H1 (cell line): ENCODE measurements around the gene CLCA1. TPM values are rescaled to one million over a fixed set of nuclear protein-coding genes. Genes with fewer than 3 reads are reported as not detected.

Source experiments
- CTCF ChIA-PET: fragments of 300-600 bp; sonication (Branson Sonifier 250); formaldehyde crosslinking; loops from one replicate; lab custom pipeline; 2021; ENCODE audit not compliant: partially characterized antibody; lab: Charles Lee
- POLR2A ChIA-PET: fragments of 300-600 bp; sonication (Branson Sonifier 250); formaldehyde crosslinking; loops from one replicate; lab custom pipeline; 2021; ENCODE audit warnings: inconsistent platforms; ENCODE audit not compliant: partially characterized antibody; lab: Charles Lee
- DNase-seq, 2 experiments: peaks; one replicate each; pipeline versions ENCODE4 v3.0.0 to v3.0.0-alpha.2; 2010 to 2022; ENCODE audit warnings: low spot score in 2 of 2, low read depth in 1 of 2, mixed read lengths in 1 of 2
- FAIRE-seq: peaks from 2 replicates; lab custom pipeline; 2011; peaks lifted over from hg19 to GRCh38; lab: Jason Lieb, UNC
- H2AFZ ChIP-seq: 2 replicates; pipeline ENCODE4 v1.8.1; 2012; ENCODE audit warnings: low read length, inconsistent platforms
- H2AK5ac ChIP-seq: 2 replicates; pipeline ENCODE4 v1.6.1; 2013; ENCODE audit warnings: low read depth, low read length
- H2BK120ac ChIP-seq: replicated peaks from 2 replicates; pipeline ENCODE3; 2013; ENCODE audit warnings: low read depth, low read length, inconsistent platforms
- H2BK12ac ChIP-seq: 2 replicates; pipeline ENCODE4 v1.6.1; 2013; ENCODE audit warnings: low read depth, low read length
- H2BK15ac ChIP-seq: 2 replicates; pipeline ENCODE4 v1.6.1; 2013; ENCODE audit warnings: low read length
- H2BK20ac ChIP-seq: 2 replicates; pipeline ENCODE4 v1.6.1; 2013; ENCODE audit warnings: low read length
- H2BK5ac ChIP-seq: 2 replicates; pipeline ENCODE4 v1.6.1; 2013; ENCODE audit warnings: low read depth, low read length
- H3K14ac ChIP-seq: 2 replicates; pipeline ENCODE4 v1.6.1; 2013; ENCODE audit warnings: inconsistent platforms; ENCODE audit not compliant: insufficient read length
- H3K18ac ChIP-seq: 2 replicates; pipeline ENCODE4 v1.6.1; 2013; ENCODE audit warnings: low read length; ENCODE audit errors: extremely low read depth
- H3K23ac ChIP-seq: 2 replicates; pipeline ENCODE4 v1.6.1; 2013; ENCODE audit warnings: inconsistent platforms; ENCODE audit not compliant: insufficient read length
- H3K23me2 ChIP-seq: 2 replicates; pipeline ENCODE4 v1.6.1; 2013; ENCODE audit warnings: low read depth, low read length
- H3K27ac ChIP-seq: 2 replicates; pipeline ENCODE4 v1.6.1; 2011; ENCODE audit warnings: low read depth, low read length, inconsistent platforms
- H3K27me3 ChIP-seq, 4 experiments: replicated peaks in 1 of 4; 1 replicate in 1 of 4; 2 replicates in 3 of 4; pipeline versions ENCODE4 v1.6.1 to v1.8.1; 2011 to 2013; ENCODE audit warnings: low read length in 3 of 4, mild to moderate bottlenecking in 3 of 4, inconsistent platforms in 2 of 4, mixed read lengths in 2 of 4, moderate library complexity in 1 of 4; ENCODE audit not compliant: control insufficient read depth in 3 of 4, insufficient read depth in 3 of 4; ENCODE audit errors: extremely low read depth in 1 of 4
- H3K36me3 ChIP-seq, 4 experiments: 2 replicates each; pipeline versions ENCODE4 v1.6.1 to v1.8.1; 2011 to 2013; ENCODE audit warnings: mild to moderate bottlenecking in 4 of 4, low read length in 3 of 4, moderate library complexity in 2 of 4, control low read depth in 1 of 4, inconsistent platforms in 1 of 4; ENCODE audit not compliant: insufficient read depth in 4 of 4, control insufficient read depth in 2 of 4
- H3K4ac ChIP-seq: replicated peaks from 2 replicates; pipeline ENCODE3; 2013; ENCODE audit warnings: low read length, low read depth, mixed read lengths, inconsistent platforms; ENCODE audit not compliant: insufficient read length
- H3K4me1 ChIP-seq, 4 experiments: replicated peaks in 1 of 4; 1 replicate in 1 of 4; 2 replicates in 3 of 4; pipeline versions ENCODE4 v1.6.1 to v1.8.1; 2011 to 2013; ENCODE audit warnings: low read length in 3 of 4, inconsistent platforms in 2 of 4, mixed read lengths in 1 of 4; ENCODE audit not compliant: insufficient read depth in 4 of 4, control insufficient read depth in 3 of 4
- H3K4me2 ChIP-seq, 2 experiments: 2 replicates each; pipeline versions ENCODE4 v1.6.1 to v1.8.1; 2011 to 2013; ENCODE audit warnings: low read depth in 2 of 2, low read length in 2 of 2, control low read depth in 1 of 2, inconsistent platforms in 1 of 2, mild to moderate bottlenecking in 1 of 2; ENCODE audit not compliant: insufficient read depth in 1 of 2
- H3K4me3 ChIP-seq, 4 experiments: fragments of 200-600, 300-600 bp in 1 of 4; sonication (generic), shearing (Covaris generic), sonication (Bioruptor Twin) in 1 of 4; 2 replicates each; pipeline versions ENCODE4 v1.5.1 to v1.8.1; 2011 to 2016; ENCODE audit warnings: low read length in 4 of 4, low read depth in 3 of 4, control low read depth in 2 of 4, inconsistent platforms in 2 of 4, mild to moderate bottlenecking in 2 of 4, mixed read lengths in 1 of 4, moderate library complexity in 1 of 4; ENCODE audit not compliant: insufficient read depth in 2 of 4; ENCODE audit errors: extremely low read depth in 1 of 4
- H3K56ac ChIP-seq: replicated peaks from 2 replicates; pipeline ENCODE3; 2013; ENCODE audit warnings: low read depth, mild to moderate bottlenecking, mixed read lengths, low read length, inconsistent platforms; ENCODE audit not compliant: insufficient read length
- H3K79me1 ChIP-seq: 2 replicates; pipeline ENCODE4 v1.6.1; 2013; ENCODE audit warnings: low read depth, low read length, control low read depth
- H3K79me2 ChIP-seq, 2 experiments: 2 replicates each; pipeline versions ENCODE4 v1.6.1 to v1.8.1; 2012 to 2013; ENCODE audit warnings: low read length in 2 of 2, mild to moderate bottlenecking in 2 of 2, inconsistent platforms in 1 of 2; ENCODE audit not compliant: insufficient read depth in 2 of 2, control insufficient read depth in 1 of 2
- H3K9ac ChIP-seq, 4 experiments: replicated peaks in 1 of 4; 1 replicate in 1 of 4; 2 replicates in 3 of 4; pipeline versions ENCODE4 v1.6.1 to v1.8.1; 2011 to 2013; ENCODE audit warnings: low read depth in 3 of 4, low read length in 3 of 4, control low read depth in 2 of 4, mild to moderate bottlenecking in 2 of 4, moderate library complexity in 2 of 4, inconsistent platforms in 1 of 4; ENCODE audit errors: extremely low read depth in 1 of 4
- H3K9me3 ChIP-seq, 2 experiments: 2 replicates each; pipeline versions ENCODE4 v1.6.1 to v1.8.1; 2012 to 2013; ENCODE audit warnings: mild to moderate bottlenecking in 2 of 2, moderate library complexity in 2 of 2, control low read depth in 1 of 2, inconsistent platforms in 1 of 2, low read depth in 1 of 2, low read length in 1 of 2, mixed read lengths in 1 of 2; ENCODE audit not compliant: insufficient read depth in 2 of 2
- H4K20me1 ChIP-seq, 2 experiments: replicated peaks in 1 of 2; 2 replicates each; pipeline versions ENCODE3 to v1.8.1; 2011 to 2013; ENCODE audit warnings: inconsistent platforms in 2 of 2, low read length in 2 of 2, mild to moderate bottlenecking in 1 of 2; ENCODE audit not compliant: insufficient read depth in 2 of 2, control insufficient read depth in 1 of 2
- H4K5ac ChIP-seq: 2 replicates; pipeline ENCODE4 v1.6.1; 2013; ENCODE audit warnings: low read length, low read depth, mixed read lengths, inconsistent platforms; ENCODE audit not compliant: insufficient read length
- H4K8ac ChIP-seq: 2 replicates; pipeline ENCODE4 v1.8.0; 2013; ENCODE audit warnings: mild to moderate bottlenecking, moderate library complexity, low read length, inconsistent platforms; ENCODE audit not compliant: insufficient read depth; ENCODE audit errors: extremely low read depth
- H4K91ac ChIP-seq: replicated peaks from 2 replicates; pipeline ENCODE3; 2013; ENCODE audit warnings: low read length, mixed read lengths, inconsistent platforms; ENCODE audit not compliant: insufficient read length
- PHF8 ChIP-seq: fragments of 200-600 bp; sonication (generic); conservative IDR thresholded peaks from 2 replicates; pipeline ENCODE4 v1.7.1; 2012; ENCODE audit warnings: low read depth, mild to moderate bottlenecking, inconsistent platforms, low read length, moderate library complexity
- RAD21 ChIP-seq, 2 experiments: IDR thresholded peaks in 1 of 2; conservative IDR thresholded peaks in 1 of 2; 2 replicates each; pipeline ENCODE4 v1.6.1; 2011; ENCODE audit warnings: low read depth in 2 of 2, low read length in 2 of 2, improper control_type of control experiment in 1 of 2, inconsistent platforms in 1 of 2, mild to moderate bottlenecking in 1 of 2, moderate library complexity in 1 of 2
- WGBS, 2 experiments: shearing (Covaris generic) in 1 of 2; methylation state at CpG; one replicate each; pipeline versions ENCODE4 v1.1.6 to v1.1.7; 2013 to 2015; ENCODE audit warnings: low lambda C conversion rate in 2 of 2, mixed read lengths in 2 of 2, inconsistent platforms in 1 of 2, low coverage in 1 of 2, missing lambda C conversion rate in 1 of 2; ENCODE audit not compliant: insufficient replicate concordance in 2 of 2, insufficient coverage in 1 of 2, insufficient read length in 1 of 2; ENCODE audit errors: extremely low coverage in 1 of 2, missing lambda C conversion rate in 1 of 2; 5-methylcytosine and 5-hydroxymethylcytosine counted together
- polyA plus RNA-seq, 7 experiments: library from polyadenylated mRNA; depleted of rRNA in 3 of 7; stranded (reverse) in 5 of 7; unstranded in 2 of 7; fragments of >200 nt in 5 of 7; fragments of 200-250 nt in 2 of 7; gene quantifications; 1 replicate in 5 of 7; 2 replicates in 1 of 7; 4 replicates in 1 of 7; pipeline versions ENCODE4 v1.2.1 to v1.2.3, GENCODE V29; 2011 to 2013; ENCODE audit warnings: missing spikeins in 2 of 7, mixed read lengths in 2 of 7
- total RNA-seq: library from RNA; stranded (reverse); fragmentation: NEBNext Ultra II Directional; extraction: Animal tissue kit (Norgen Biotek cat#: 25700); gene quantifications from 2 replicates; pipeline ENCODE4 v1.2.1, GENCODE V29; 2021

The CLCA1 gene
- total and polyA plus RNA-seq, 2 of the 8 experiments (the other 6 are each of a cell fraction or from before 2014, with no cell fraction given): not detected

DNA sequence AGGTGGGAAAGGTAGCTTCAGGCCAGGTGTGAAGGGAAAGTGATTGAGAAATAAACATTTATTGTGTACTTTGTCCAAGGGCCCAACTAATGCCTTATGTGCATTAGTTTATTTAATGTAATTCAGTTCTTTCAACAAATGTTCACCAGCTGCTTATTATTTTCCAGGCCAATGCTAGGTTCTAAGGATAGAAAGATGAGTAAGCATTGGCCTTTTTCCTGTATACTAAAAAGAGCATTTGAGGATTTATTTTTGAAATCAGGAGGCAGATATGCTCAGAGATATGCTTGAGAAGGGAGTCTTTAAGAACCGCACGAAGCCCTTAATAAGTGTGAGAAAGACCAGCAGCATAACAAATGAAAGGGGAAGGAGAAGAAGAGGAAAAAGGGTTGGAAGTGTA is 32.0 kb downstream of the CLCA1 start:
- no peak overlapping the region for H3K23ac ChIP-seq
- H4K91ac ChIP-seq: no peak overlapping the region
- H3K23me2 ChIP-seq: no peaks in the 10 kb centered on the region
- no peak for DNase-seq
- no peak overlapping the region for H3K27ac ChIP-seq
- no peak overlapping the region for H2BK12ac ChIP-seq
- no peaks in the 10 kb centered on the region for H4K20me1 ChIP-seq
- H3K36me3 ChIP-seq: no peaks in the 10 kb centered on the region
- no peak overlapping the region for H3K4me2 ChIP-seq
- no peaks in the 10 kb centered on the region for H3K27me3 ChIP-seq
- no peak overlapping the region for H3K4ac ChIP-seq
- no peak overlapping the region for H2AFZ ChIP-seq
- H2BK5ac ChIP-seq: no peak overlapping the region
- CTCF ChIA-PET: interaction anchor here (0.7 to 4.3 kb wide), 38 partner anchors 9 to 273 kb away, joined by 3 to 45 read pairs (median 5); partner anchors contain the start of genes ODF2L and SH3GLB1
- H2BK20ac ChIP-seq: no peak overlapping the region
- no peak overlapping the region for H2AK5ac ChIP-seq
- POLR2A ChIA-PET: no interaction called here
- no peak overlapping the region; the same call in 1 of the 2 replicates for H3K18ac ChIP-seq
- no peak overlapping the region for H3K56ac ChIP-seq
- 96% methylated on average over 2 of the region's 2 CpGs; no CpG with 5 or more reads in 1 of the 2 experiments for WGBS, 2 experiments
- H3K79me1 ChIP-seq: no peaks in the 10 kb centered on the region
- H2BK15ac ChIP-seq: no peak overlapping the region
- no peak overlapping the region for H2BK120ac ChIP-seq
- no peak for FAIRE-seq
- no peak overlapping the region for H3K14ac ChIP-seq
- H3K9ac ChIP-seq: no peak overlapping the region
- TF ChIP-seq RAD21 (IDR thresholded peaks at IDR 0.05 in 1 of 2, conservative IDR thresholded peaks at IDR 0.05 in 1 of 2; ENCODE audit: low read depth in 2 of 2, low read length in 2 of 2) (no peak), PHF8 (no peak)
- H4K5ac ChIP-seq: no peak overlapping the region
- peaks cover 0 to 7% of the 10 kb centered on the region in 2 experiments; a peak in 2 of 4 replicates for H3K9me3 ChIP-seq
- H4K8ac ChIP-seq: no peak overlapping the region
- peaks cover 13 to 21% (median 15%) of the 10 kb centered on the region in 4 experiments for H3K4me1 ChIP-seq
- no peaks in the 10 kb centered on the region for H3K79me2 ChIP-seq
- H3K4me3 ChIP-seq: no peak overlapping the region
